ENCODE measurements around the gene IGSF22.

IGSF22 gene

GRCh38 chr11:18771266-18772035 lies 45.5 kb upstream of the IGSF22 start:
- no peaks in the 10 kb centered on the region for H3K4me1 Mint-ChIP-seq
- peaks cover 34% of the 10 kb centered on the region for H3K27me3 Mint-ChIP-seq (ENCODE audit: low read depth, poor library complexity)
- no peaks in the 10 kb centered on the region for H3K9me3 Mint-ChIP-seq
- no peak overlapping the region for H3K27ac Mint-ChIP-seq
- no peaks in the 10 kb centered on the region for H3K36me3 Mint-ChIP-seq (ENCODE audit: low read depth)
- no peak overlapping the region for H3K4me3 Mint-ChIP-seq
- DNase-seq, result no peak
- TF ChIP-seq CTCF (IDR thresholded peaks at IDR 0.05), result no peak

GRCh38 chr11:18770479-18771125 lies 44.6 kb upstream of the IGSF22 start:
- TF ChIP-seq CTCF (IDR thresholded peaks at IDR 0.05), result no peak
- Mint-ChIP-seq H3K27me3 (ENCODE audit: low read depth, poor library complexity) (peaks cover 34% of the 10 kb centered on the region), H3K4me1 (no peaks in the 10 kb centered on the region), H3K4me3 (no peak overlapping the region), H3K27ac (no peak overlapping the region), H3K9me3 (no peaks in the 10 kb centered on the region), H3K36me3 (ENCODE audit: low read depth) (no peaks in the 10 kb centered on the region)
- no peak for DNase-seq

GRCh38 chr11:18769802-18770456 lies 43.9 kb upstream of the IGSF22 start:
- no peak for TF ChIP-seq CTCF (IDR thresholded peaks at IDR 0.05)
- no peak for DNase-seq
- Mint-ChIP-seq H3K4me3 (no peak overlapping the region), H3K36me3 (ENCODE audit: low read depth) (no peaks in the 10 kb centered on the region), H3K9me3 (no peaks in the 10 kb centered on the region), H3K27me3 (ENCODE audit: low read depth, poor library complexity) (peaks cover 36% of the 10 kb centered on the region), H3K4me1 (no peaks in the 10 kb centered on the region), H3K27ac (no peak overlapping the region)

- DNase-seq, result no peak
- Mint-ChIP-seq H3K27ac (no peak overlapping the region), H3K4me1 (no peaks in the 10 kb centered on the region), H3K4me3 (no peak overlapping the region), H3K36me3 (ENCODE audit: low read depth) (no peaks in the 10 kb centered on the region), H3K9me3 (no peaks in the 10 kb centered on the region), H3K27me3 (ENCODE audit: low read depth, poor library complexity) (peaks cover 37% of the 10 kb centered on the region)
- TF ChIP-seq CTCF (IDR thresholded peaks at IDR 0.05), result no peak
Observed at GRCh38 chr11:18768978-18769377, 43.0 kb upstream of the IGSF22 start.

GRCh38 chr11:18768472-18768901 lies 42.5 kb upstream of the IGSF22 start:
- no peak overlapping the region for H3K27ac Mint-ChIP-seq

More at GRCh38 chr11:18768472-18768901, 42.5 kb upstream of the IGSF22 start:
- Mint-ChIP-seq H3K4me3 (no peak overlapping the region), H3K27me3 (ENCODE audit: low read depth, poor library complexity) (peaks cover 32% of the 10 kb centered on the region), H3K4me1 (no peaks in the 10 kb centered on the region), H3K9me3 (no peaks in the 10 kb centered on the region), H3K36me3 (ENCODE audit: low read depth) (no peaks in the 10 kb centered on the region)
- no peak for DNase-seq
- no peak for TF ChIP-seq CTCF (IDR thresholded peaks at IDR 0.05)
